Fibroblast of peridontal ligament (primary cell): ENCODE measurements around the gene MAD2L2.

ENCODE experiments used
- DNase-seq: peaks from one replicate; pipeline ENCODE4 v3.0.0-alpha.2; 2010; ENCODE audit errors: extremely low read depth

MAD2L2 gene

DNA sequence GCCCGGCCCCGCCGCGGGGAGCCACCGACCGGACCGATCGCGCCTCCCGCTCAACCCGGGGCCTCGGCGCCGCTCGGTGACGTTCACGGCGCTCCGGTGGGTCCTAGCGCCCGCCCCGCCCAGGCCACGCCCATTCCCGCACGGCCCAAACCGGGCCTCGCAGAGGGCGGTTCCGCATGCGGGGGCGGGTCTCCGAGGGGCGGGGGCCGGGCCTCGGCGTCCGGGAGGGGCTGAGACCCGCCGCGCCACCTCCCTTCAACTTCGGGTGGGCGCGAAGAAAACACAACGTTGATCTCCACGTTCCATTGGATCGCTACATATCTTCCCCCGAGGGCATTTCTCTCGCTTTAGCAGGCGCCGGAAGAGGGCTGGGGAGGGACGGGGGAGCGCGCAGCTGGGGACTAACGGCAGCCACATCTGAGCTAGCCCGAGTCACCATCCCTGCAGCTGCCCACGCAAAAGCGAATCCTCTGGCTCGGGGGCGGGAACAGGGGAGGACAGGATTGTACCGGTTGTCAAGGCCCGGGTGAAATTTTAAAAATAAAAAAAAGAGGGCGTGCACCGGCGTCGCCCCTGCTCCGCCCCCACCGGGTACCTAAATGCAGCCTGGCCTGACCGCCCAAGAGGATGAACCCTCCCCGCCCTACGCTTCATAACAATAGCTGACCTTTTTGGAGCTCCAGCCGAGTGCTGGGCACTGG is at the start of gene MAD2L2:
Gene MAD2L2, minus strand, starts transcription at position 78 of the 701 bp plus-strand sequence. CDS start 547 bp downstream, outside the sequence.
- peak; percentile 61 for DNase-seq

DNA sequence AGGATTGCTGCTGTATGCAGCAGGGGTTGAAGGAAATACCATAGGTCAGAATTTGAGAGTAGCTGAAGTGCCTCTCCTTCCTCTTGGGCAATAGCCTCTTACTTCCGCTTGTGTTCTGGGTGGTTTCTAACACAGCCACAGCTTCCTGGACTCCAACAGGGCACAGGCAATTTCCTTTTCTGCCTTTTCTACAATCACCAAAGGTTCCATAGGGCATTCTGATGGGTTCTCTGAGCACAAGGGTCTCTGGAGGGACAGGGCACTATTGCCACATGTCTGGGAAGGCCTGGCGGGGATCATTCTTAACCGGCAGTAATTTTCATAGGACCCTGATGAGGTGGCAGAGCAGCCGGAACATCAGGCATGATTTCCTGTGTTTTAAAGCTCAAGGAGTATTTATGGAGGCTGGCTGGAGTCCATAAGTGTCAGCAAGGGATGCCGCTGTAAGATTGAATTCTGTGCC is 49.5 kb upstream of the MAD2L2 start:
- DNase-seq, result no peak

- no peak for DNase-seq
Measured at GRCh38 chr1:11729498-11730428, 48.8 kb upstream of the MAD2L2 start.

- no peak for DNase-seq
Measured at GRCh38 chr1:11729155-11729497, 48.2 kb upstream of the MAD2L2 start.

DNA sequence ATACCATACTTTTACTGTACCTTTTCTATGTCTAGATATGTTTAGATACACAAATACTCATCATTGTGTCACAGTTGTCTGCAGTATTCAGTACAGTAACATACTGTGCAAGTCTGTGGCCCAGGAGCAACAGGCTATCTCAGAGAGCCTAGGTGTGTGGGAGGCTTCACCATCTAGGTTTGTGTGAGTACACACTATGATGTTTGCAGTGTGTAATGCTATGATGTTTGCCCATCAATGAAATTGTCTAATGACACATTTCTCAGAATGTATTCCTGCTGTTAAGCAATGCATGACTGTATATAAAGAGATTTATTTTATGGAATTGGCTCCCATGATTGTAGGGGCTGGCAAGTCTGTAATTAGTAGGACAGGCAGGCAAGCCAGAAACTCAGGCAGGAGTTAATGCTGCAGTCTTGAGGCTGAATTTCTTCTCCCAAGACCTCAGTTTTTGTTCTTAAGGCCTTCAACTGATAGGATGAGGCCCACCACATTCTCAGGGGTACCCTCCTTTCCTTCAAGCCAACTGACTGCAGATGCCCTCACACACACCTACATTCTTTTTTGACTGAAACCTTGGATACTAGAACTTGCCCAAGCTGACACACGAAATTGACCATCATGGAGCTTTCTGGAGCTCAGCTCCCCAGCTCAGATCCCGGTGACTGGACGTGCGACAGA is 47.3 kb upstream of the MAD2L2 start:
- no peak for DNase-seq

- DNase-seq, result no peak
Measured at GRCh38 chr1:11727119-11727518, 46.2 kb upstream of the MAD2L2 start.

DNA sequence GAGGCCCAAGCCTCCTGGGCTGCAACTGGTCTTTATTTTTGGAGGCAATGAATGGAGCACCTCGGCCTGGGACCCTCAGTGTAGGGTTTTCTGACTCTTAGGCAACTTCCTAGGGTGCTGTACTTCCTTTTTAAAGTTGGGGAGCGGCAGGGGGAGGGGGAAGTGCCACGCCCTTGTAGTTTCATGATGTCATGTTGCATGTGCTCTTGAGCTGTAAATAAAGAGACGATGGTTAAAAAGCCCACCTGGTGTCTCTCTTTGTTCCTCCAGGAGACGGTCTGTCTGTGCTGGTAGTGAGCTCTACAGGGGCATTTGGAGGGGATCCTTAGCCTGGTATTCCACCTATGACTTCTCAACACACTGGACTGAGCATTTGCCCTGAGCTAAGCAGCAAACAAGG is 44.7 kb upstream of the MAD2L2 start:
- DNase-seq, result no peak

DNA sequence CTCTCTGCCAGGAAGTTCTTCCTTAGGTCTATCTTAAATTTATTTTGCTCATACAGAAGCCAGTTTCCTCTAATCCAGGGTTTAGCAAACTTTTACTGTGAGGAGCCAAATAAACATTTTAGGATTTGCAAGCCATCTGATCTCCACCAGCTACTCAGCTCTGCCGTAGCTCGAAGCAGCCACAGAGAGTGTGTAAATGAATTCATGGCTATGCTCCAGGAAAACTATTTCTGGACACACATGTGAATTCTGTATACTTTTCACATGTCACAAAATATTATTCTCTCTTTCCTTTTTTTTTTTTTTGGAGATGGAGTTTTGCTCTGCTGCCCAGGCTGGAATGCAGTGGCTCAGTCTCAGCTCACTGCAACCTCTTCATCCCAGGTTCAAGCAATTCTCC is 41.6 kb upstream of the MAD2L2 start:
- DNase-seq, result no peak

DNA sequence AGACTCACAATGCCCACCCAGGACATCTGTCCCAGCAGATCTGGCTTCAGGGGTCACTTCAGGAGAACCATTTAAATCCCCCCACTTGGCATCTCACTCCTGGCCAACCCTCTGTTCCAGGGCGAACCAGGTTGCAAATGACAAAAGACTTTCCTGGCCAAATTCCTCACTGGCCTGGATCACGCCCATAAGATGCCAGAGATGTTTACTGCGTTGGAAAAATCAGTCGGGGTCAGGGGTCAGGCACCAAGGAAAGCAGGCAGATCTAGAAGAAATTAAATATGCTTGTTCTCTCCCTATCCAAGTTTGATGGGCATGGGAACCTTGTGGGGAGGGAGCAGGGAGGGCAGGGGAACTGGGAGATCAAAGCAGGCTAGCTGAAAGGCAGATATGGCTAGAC is 40.4 kb upstream of the MAD2L2 start:
- DNase-seq, result no peak

- DNase-seq, result no peak
Measured at GRCh38 chr1:11720525-11720924, 39.6 kb upstream of the MAD2L2 start.

DNA sequence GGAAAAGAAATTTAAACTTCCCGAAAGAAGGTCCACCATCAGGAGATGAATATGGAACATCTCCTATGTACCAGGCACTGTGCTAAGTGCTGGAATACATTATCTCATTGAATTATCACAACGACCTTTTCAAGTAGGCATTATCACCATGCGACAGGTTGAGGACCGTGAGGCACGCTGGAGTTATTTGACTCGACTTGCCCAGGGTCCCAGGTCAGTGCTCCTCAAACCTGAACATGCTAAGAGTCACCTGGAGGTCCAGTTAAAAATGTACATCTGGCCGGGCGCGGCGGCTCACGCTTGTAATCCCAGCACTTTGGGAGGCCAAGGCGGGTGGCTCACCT is 39.1 kb upstream of the MAD2L2 start:
- no peak for DNase-seq

DNA sequence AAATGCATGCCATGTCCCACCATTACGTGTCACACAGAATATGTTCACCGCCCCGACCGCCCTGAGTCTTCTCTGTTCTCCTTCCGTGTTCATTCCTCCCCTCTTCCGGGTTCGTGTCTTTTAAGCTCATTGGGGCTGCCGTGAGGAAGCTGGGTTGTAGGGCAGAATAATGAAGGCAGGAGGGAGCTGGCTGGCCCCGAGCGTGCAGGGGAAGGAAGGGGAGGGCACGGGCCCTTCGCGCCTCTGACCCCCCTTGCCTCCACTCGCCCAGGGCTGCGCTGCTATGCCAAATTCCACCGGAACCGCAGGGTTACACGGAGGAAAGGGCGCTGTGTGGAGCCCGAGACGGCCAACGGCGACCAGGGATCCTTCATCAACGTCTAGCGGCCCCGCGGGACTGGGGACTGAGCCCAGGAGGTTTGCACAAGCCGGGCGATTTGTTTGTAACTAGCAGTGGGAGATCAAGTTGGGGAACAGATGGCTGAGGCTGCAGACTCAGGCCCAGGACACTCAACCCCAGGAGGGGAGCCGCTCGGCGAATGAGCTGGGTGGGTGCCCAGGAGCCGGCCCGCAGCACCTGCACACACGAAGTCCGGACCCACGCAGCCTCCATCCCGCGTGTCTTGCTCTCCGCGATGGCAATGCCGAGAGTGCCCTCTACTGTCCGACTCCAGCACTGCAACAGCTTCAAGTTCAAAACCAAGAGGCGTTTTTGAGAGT is 38.5 kb upstream of the MAD2L2 start:
- DNase-seq, result peak; percentile 74

DNA sequence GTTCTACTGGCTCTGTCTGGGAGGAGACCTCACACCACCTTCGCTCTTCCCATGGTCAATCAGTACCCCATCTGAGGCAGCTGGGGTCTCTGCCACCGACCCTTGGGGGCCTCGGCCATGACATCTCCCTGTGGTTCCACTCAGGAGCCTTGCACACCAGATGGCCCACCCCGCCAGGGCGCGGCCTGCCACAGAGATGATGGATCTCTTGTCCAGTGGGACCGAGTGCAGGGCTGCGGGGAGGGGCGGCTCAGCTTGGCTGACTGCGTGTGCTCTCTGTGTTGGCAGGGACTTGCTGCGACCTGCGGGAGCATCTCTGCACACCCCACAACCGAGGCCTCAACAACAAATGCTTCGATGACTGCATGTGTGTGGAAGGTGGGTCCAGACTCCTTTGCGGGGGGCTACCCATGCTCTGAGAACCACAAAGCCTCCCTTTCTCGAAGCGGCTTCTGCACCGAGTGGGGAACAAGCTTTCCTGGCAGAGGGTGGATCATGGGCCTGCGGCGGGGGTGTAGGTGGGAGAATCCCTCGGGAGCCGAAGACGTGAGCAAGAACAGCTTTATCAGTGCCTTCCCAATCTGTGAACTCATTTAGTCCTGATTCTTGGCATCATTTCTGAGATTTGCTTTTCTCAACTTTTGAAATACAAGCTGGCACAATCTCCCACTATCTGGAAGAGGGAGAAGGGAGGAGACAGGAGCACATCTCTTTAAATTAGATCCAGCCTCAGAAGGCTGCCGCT is 34.1 kb upstream of the MAD2L2 start:
- DNase-seq, result no peak

- no peak for DNase-seq
Measured at GRCh38 chr1:11713095-11713494, 32.1 kb upstream of the MAD2L2 start.

DNA sequence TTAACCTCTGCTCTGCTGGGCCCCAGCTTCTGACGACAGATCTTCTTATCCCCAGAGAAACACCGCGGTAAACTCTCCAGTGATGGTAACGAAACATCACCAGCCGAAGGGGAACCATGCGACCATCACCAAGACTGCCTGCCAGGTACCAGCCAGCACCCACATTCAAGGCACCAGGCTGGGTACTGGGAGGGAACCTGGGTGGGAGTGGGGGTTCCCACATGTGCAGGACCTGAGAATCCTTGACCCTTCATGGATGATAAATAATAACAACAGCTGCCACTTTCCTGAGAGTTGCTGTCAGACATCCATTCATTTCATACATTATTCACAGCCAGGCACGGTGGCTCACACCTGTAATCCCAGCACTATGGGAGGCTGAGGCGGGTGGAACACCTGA is 31.3 kb upstream of the MAD2L2 start:
- no peak for DNase-seq

DNA sequence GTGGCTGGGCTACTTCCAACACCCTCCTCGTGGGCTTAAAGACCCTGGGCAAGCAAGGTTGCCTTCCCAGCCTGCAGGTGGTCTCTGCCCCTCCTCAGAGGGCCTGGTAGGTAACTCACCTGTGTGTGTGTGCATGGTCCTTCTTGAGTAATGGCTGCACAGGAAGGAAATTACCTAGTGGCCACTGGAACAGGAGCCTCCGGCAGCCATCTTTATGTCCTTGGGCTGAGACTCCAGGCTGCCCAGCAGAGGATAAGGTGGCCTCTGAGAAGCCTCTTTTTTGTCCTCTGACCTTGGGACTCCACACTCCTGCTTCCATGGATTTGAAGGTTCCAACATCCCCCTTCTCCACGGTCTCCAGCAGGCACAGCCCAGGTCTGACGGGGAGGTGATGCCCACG is 30.5 kb upstream of the MAD2L2 start:
- no peak for DNase-seq

DNA sequence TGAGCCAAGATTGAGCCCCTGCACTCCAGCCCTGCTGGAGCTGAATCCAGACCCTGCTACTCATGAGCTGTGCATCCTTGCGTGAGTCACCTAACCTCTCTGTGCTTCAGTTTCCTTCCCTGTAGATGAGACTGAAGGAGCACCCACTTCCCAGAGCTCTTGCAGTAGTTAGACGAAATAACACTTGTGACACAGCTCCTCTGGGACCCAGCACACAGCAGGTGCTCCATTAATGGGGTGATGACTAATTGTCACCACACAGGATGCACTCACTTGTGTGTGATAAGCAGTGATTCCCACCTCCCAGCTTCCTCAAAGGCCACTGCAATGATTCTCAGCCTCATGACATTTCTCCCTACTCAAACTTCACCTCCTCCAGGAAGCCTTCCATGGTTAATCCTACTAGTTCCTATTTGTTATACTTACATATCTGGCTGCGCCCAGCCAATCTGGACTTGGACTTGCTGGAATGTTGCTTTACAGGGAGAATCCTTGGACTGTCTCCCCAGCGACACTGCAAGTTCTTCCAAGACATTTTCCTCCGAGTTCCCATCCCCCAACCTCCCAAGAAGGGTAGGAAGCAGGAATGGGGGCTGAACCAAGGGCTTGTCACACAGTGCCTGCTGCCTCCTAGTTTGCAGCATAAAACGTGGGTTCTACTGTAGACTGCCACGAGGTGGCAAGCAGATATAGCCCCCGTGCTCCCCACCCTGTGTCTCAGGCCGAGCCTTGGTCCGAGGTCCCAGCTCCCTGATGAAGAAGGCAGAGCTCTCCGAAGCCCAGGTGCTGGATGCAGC is 27.8 kb upstream of the MAD2L2 start:
- no peak for DNase-seq

- no peak for DNase-seq
Measured at GRCh38 chr1:11707621-11708276, 26.8 kb upstream of the MAD2L2 start.

GRCh38 chr1:11706292-11706691 is 25.3 kb upstream of the MAD2L2 start:
- DNase-seq, result no peak

- no peak for DNase-seq
Measured at GRCh38 chr1:11705596-11705995, 24.6 kb upstream of the MAD2L2 start.
